ENCODE measurements around the gene USP17L27. TPM values are rescaled to one million over a fixed set of nuclear protein-coding genes. Genes with fewer than 3 reads are reported as not detected.
"Not testable (repeated sequence)": the region's sequence is repeated elsewhere in the genome, so short reads cannot be mapped to it uniquely, and the experiment has no call there.

The USP17L27 gene, protein sequence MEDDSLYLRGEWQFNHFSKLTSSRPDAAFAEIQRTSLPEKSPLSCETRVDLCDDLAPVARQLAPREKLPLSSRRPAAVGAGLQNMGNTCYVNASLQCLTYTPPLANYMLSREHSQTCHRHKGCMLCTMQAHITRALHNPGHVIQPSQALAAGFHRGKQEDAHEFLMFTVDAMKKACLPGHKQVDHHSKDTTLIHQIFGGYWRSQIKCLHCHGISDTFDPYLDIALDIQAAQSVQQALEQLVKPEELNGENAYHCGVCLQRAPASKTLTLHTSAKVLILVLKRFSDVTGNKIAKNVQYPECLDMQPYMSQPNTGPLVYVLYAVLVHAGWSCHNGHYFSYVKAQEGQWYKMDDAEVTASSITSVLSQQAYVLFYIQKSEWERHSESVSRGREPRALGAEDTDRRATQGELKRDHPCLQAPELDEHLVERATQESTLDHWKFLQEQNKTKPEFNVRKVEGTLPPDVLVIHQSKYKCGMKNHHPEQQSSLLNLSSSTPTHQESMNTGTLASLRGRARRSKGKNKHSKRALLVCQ
- not detected in 2 replicates for total RNA-seq
- long read RNA-seq, result 0 reads

DNA sequence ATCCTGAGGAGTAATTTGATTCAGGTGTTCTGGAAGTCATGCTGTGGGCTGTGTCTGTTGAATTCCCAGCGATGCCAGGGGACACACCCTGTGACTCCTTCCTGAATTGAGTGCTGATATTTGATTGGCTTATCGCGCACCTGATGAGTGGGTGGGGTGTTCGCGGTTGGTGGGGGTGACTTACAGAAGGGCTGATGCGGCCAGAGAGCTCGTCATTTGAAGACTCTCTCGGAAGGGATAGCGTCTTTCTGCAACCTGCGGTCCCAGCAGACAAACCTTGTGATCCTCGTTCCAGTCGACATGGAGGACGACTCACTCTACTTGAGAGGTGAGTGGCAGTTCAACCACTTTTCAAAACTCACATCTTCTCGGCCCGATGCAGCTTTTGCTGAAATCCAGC is at the start of gene USP17L27:
USP17L27 (plus strand) TSS at position 301 of the 400 bp plus-strand sequence; CDS start at position 301, 0 bp downstream.
- H3K4me1 Mint-ChIP-seq (ENCODE audit: low read depth); H3K27me3 Mint-ChIP-seq; H3K9me3 Mint-ChIP-seq (ENCODE audit: low read depth); H3K4me3 Mint-ChIP-seq (ENCODE audit: low read depth); DNase-seq (ENCODE audit: low spot score, unreplicated experiment); H3K27ac Mint-ChIP-seq; H3K36me3 Mint-ChIP-seq (ENCODE audit: insufficient read depth): not testable (repeated sequence)

- H3K27me3 Mint-ChIP-seq; H3K9me3 Mint-ChIP-seq (ENCODE audit: low read depth); H3K4me1 Mint-ChIP-seq (ENCODE audit: low read depth); H3K4me3 Mint-ChIP-seq (ENCODE audit: low read depth); H3K27ac Mint-ChIP-seq; H3K36me3 Mint-ChIP-seq (ENCODE audit: insufficient read depth); DNase-seq (ENCODE audit: low spot score, unreplicated experiment): not testable (repeated sequence)
These were observed 19.8 kb upstream of the USP17L27 start for GRCh38 chr4:9324191-9324590.

GRCh38 chr4:9324865-9325264 is 19.1 kb upstream of the USP17L27 start, which contains the start of gene USP17L24:
Gene USP17L24, plus strand, starts transcription at chr4:9325165. Its CDS starts 0 bp downstream, at chr4:9325165.
- not testable (repeated sequence) for DNase-seq (ENCODE audit: low spot score, unreplicated experiment); H3K4me1 Mint-ChIP-seq (ENCODE audit: low read depth); H3K9me3 Mint-ChIP-seq (ENCODE audit: low read depth); H3K27me3 Mint-ChIP-seq; H3K4me3 Mint-ChIP-seq (ENCODE audit: low read depth); H3K36me3 Mint-ChIP-seq (ENCODE audit: insufficient read depth); H3K27ac Mint-ChIP-seq

- not testable (repeated sequence) for H3K4me1 Mint-ChIP-seq (ENCODE audit: low read depth); H3K27ac Mint-ChIP-seq; DNase-seq (ENCODE audit: low spot score, unreplicated experiment); H3K9me3 Mint-ChIP-seq (ENCODE audit: low read depth); H3K27me3 Mint-ChIP-seq; H3K36me3 Mint-ChIP-seq (ENCODE audit: insufficient read depth); H3K4me3 Mint-ChIP-seq (ENCODE audit: low read depth)
These were observed 14.3 kb upstream of the USP17L27 start, which contains the start of gene USP17L25 for GRCh38 chr4:9329611-9330010. Gene USP17L25, plus strand, starts transcription at chr4:9329911. Its CDS starts 0 bp downstream, at chr4:9329911.

DNA sequence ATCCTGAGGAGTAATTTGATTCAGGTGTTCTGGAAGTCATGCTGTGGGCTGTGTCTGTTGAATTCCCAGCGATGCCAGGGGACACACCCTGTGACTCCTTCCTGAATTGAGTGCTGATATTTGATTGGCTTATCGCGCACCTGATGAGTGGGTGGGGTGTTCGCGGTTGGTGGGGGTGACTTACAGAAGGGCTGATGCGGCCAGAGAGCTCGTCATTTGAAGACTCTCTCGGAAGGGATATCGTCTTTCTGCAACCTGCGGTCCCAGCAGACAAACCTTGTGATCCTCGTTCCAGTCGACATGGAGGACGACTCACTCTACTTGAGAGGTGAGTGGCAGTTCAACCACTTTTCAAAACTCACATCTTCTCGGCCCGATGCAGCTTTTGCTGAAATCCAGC is 9.6 kb upstream of the USP17L27 start, which contains the start of gene USP17L26:
USP17L26 (plus strand) TSS at position 301 of the 400 bp plus-strand sequence; CDS start at position 301, 0 bp downstream.
- H3K36me3 Mint-ChIP-seq (ENCODE audit: insufficient read depth); H3K27me3 Mint-ChIP-seq; DNase-seq (ENCODE audit: low spot score, unreplicated experiment); H3K27ac Mint-ChIP-seq; H3K4me1 Mint-ChIP-seq (ENCODE audit: low read depth); H3K9me3 Mint-ChIP-seq (ENCODE audit: low read depth); H3K4me3 Mint-ChIP-seq (ENCODE audit: low read depth): not testable (repeated sequence)

- DNase-seq (ENCODE audit: low spot score, unreplicated experiment); H3K27me3 Mint-ChIP-seq; H3K36me3 Mint-ChIP-seq (ENCODE audit: insufficient read depth); H3K4me1 Mint-ChIP-seq (ENCODE audit: low read depth); H3K4me3 Mint-ChIP-seq (ENCODE audit: low read depth); H3K9me3 Mint-ChIP-seq (ENCODE audit: low read depth); H3K27ac Mint-ChIP-seq: not testable (repeated sequence)
These were observed 4.8 kb upstream of the USP17L27 start, which contains the start of gene USP17L5 for GRCh38 chr4:9339103-9339502. Gene USP17L5, plus strand, starts transcription at chr4:9339403. Its CDS starts 0 bp downstream, at chr4:9339403.

DNA sequence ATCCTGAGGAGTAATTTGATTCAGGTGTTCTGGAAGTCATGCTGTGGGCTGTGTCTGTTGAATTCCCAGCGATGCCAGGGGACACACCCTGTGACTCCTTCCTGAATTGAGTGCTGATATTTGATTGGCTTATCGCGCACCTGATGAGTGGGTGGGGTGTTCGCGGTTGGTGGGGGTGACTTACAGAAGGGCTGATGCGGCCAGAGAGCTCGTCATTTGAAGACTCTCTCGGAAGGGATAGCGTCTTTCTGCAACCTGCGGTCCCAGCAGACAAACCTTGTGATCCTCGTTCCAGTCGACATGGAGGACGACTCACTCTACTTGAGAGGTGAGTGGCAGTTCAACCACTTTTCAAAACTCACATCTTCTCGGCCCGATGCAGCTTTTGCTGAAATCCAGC is 4.6 kb downstream of the USP17L27 start, which contains the start of gene USP17L28:
USP17L28 (plus strand) TSS at position 301 of the 400 bp plus-strand sequence; CDS start at position 301, 0 bp downstream.
- not testable (repeated sequence) for H3K36me3 Mint-ChIP-seq (ENCODE audit: insufficient read depth); H3K27ac Mint-ChIP-seq; H3K4me1 Mint-ChIP-seq (ENCODE audit: low read depth); H3K27me3 Mint-ChIP-seq; H3K9me3 Mint-ChIP-seq (ENCODE audit: low read depth); H3K4me3 Mint-ChIP-seq (ENCODE audit: low read depth); DNase-seq (ENCODE audit: low spot score, unreplicated experiment)

- H3K27ac Mint-ChIP-seq; DNase-seq (ENCODE audit: low spot score, unreplicated experiment); H3K4me3 Mint-ChIP-seq (ENCODE audit: low read depth); H3K9me3 Mint-ChIP-seq (ENCODE audit: low read depth); H3K36me3 Mint-ChIP-seq (ENCODE audit: insufficient read depth); H3K27me3 Mint-ChIP-seq; H3K4me1 Mint-ChIP-seq (ENCODE audit: low read depth): not testable (repeated sequence)
These were observed 6.9 kb downstream of the USP17L27 start for GRCh38 chr4:9350866-9351265.

- H3K36me3 Mint-ChIP-seq (ENCODE audit: insufficient read depth); H3K4me3 Mint-ChIP-seq (ENCODE audit: low read depth); DNase-seq (ENCODE audit: low spot score, unreplicated experiment); H3K27me3 Mint-ChIP-seq; H3K9me3 Mint-ChIP-seq (ENCODE audit: low read depth); H3K27ac Mint-ChIP-seq; H3K4me1 Mint-ChIP-seq (ENCODE audit: low read depth): not testable (repeated sequence)
These were observed 9.4 kb downstream of the USP17L27 start, which contains the start of gene USP17L29 for GRCh38 chr4:9353338-9353737. Gene USP17L29, plus strand, starts transcription at chr4:9353638. Its CDS starts 0 bp downstream, at chr4:9353638.

DNA sequence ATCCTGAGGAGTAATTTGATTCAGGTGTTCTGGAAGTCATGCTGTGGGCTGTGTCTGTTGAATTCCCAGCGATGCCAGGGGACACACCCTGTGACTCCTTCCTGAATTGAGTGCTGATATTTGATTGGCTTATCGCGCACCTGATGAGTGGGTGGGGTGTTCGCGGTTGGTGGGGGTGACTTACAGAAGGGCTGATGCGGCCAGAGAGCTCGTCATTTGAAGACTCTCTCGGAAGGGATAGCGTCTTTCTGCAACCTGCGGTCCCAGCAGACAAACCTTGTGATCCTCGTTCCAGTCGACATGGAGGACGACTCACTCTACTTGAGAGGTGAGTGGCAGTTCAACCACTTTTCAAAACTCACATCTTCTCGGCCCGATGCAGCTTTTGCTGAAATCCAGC is 18.9 kb downstream of the USP17L27 start, which contains the start of gene USP17L30:
USP17L30 (plus strand) TSS at position 301 of the 400 bp plus-strand sequence; CDS start at position 301, 0 bp downstream.
- H3K9me3 Mint-ChIP-seq (ENCODE audit: low read depth); H3K27ac Mint-ChIP-seq; H3K4me3 Mint-ChIP-seq (ENCODE audit: low read depth); H3K27me3 Mint-ChIP-seq; H3K4me1 Mint-ChIP-seq (ENCODE audit: low read depth); DNase-seq (ENCODE audit: low spot score, unreplicated experiment); H3K36me3 Mint-ChIP-seq (ENCODE audit: insufficient read depth): not testable (repeated sequence)

GRCh38 chr4:9379881-9380280 is 35.9 kb downstream of the USP17L27 start:
- H3K27me3 Mint-ChIP-seq, result not testable (repeated sequence)

More at GRCh38 chr4:9379881-9380280, 35.9 kb downstream of the USP17L27 start:
- not testable (repeated sequence) for H3K36me3 Mint-ChIP-seq (ENCODE audit: insufficient read depth); H3K9me3 Mint-ChIP-seq (ENCODE audit: low read depth); DNase-seq (ENCODE audit: low spot score, unreplicated experiment); H3K4me3 Mint-ChIP-seq (ENCODE audit: low read depth); H3K4me1 Mint-ChIP-seq (ENCODE audit: low read depth); H3K27ac Mint-ChIP-seq

Data from progenitor cell of endocrine pancreas (in vitro differentiated cells).